Activated naive CD8-positive, alpha-beta T cell treated with anti-CD3 and anti-CD28 coated beads for 36 hours (primary cell): ENCODE data around the gene EIF4G1. TPM values are rescaled to one million over a fixed set of nuclear protein-coding genes. Genes with fewer than 3 reads are reported as not detected.
A peak's percentile ranks its signal among the peaks of the same experiment; 100 is the strongest.

Experiments
- DNase-seq: peaks from one replicate; pipeline ENCODE4 v3.0.0; 2021
- H3K27ac Mint-ChIP-seq: one replicate; pipeline ENCODE4 v1.8.0; 2022; ENCODE audit warnings: mild to moderate bottlenecking, moderate library complexity, mixed read lengths
- H3K27me3 Mint-ChIP-seq: one replicate; pipeline ENCODE4 v1.8.0; 2022; ENCODE audit warnings: mild to moderate bottlenecking, mixed read lengths
- H3K36me3 Mint-ChIP-seq: one replicate; pipeline ENCODE4 v1.8.0; 2021; ENCODE audit warnings: mild to moderate bottlenecking, mixed read lengths
- H3K4me1 Mint-ChIP-seq: one replicate; pipeline ENCODE4 v1.8.0; 2021; ENCODE audit warnings: mixed read lengths
- H3K4me3 Mint-ChIP-seq: one replicate; pipeline ENCODE4 v1.8.0; 2022; ENCODE audit warnings: mild to moderate bottlenecking, moderate library complexity, mixed read lengths
- H3K9me3 Mint-ChIP-seq: one replicate; pipeline ENCODE4 v1.8.0; 2022; ENCODE audit warnings: mixed read lengths
- total RNA-seq, 2 experiments: library from RNA; stranded (reverse); gene quantifications; one replicate each; pipeline ENCODE4 v1.2.3, GENCODE V29; 2021

EIF4G1 gene
- total RNA-seq, 2 experiments from 2014 or later: 644 to 660 TPM

- Mint-ChIP-seq H3K9me3 (no peaks in the 10 kb centered on the region), H3K4me3 (no peak overlapping the region), H3K36me3 (peaks cover 8% of the 10 kb centered on the region), H3K27me3 (peaks cover 11% of the 10 kb centered on the region), H3K27ac (no peak overlapping the region), H3K4me1 (peaks cover 11% of the 10 kb centered on the region)
- no peak for DNase-seq
Observed at GRCh38 chr3:184372911-184373310, 58.5 kb downstream of the EIF4G1 start.

GRCh38 chr3:184373422-184373821 lies 59.0 kb downstream of the EIF4G1 start:
- Mint-ChIP-seq H3K9me3 (no peaks in the 10 kb centered on the region), H3K4me1 (peaks cover 9% of the 10 kb centered on the region), H3K27me3 (peaks cover 16% of the 10 kb centered on the region), H3K27ac (no peak overlapping the region), H3K36me3 (peaks cover 8% of the 10 kb centered on the region), H3K4me3 (no peak overlapping the region)
- DNase-seq: no peak

GRCh38 chr3:184375747-184376461 lies 61.5 kb downstream of the EIF4G1 start:
- Mint-ChIP-seq H3K27me3 (peaks cover 31% of the 10 kb centered on the region), H3K4me1 (peaks cover 5% of the 10 kb centered on the region), H3K9me3 (no peaks in the 10 kb centered on the region), H3K4me3 (no peak overlapping the region), H3K36me3 (no peaks in the 10 kb centered on the region), H3K27ac (no peak overlapping the region)
- DNase-seq: no peak

GRCh38 chr3:184377374-184377773 lies 63.0 kb downstream of the EIF4G1 start:
- Mint-ChIP-seq H3K27ac (no peak overlapping the region), H3K9me3 (no peaks in the 10 kb centered on the region), H3K36me3 (no peaks in the 10 kb centered on the region), H3K27me3 (peaks cover 45% of the 10 kb centered on the region), H3K4me3 (no peak overlapping the region), H3K4me1 (peaks cover 4% of the 10 kb centered on the region)
- DNase-seq: no peak

GRCh38 chr3:184377882-184378445 lies 63.6 kb downstream of the EIF4G1 start, which contains the start of gene THPO:
Gene THPO, minus strand, starts transcription at chr3:184378207. Its CDS starts 1,948 bp downstream, at chr3:184376259.
- Mint-ChIP-seq H3K27ac (no peak within 1 kb of the TSS), H3K36me3 (no peaks in the 10 kb centered on the region), H3K4me1 (peaks cover 4% of the 10 kb centered on the region), H3K9me3 (no peaks in the 10 kb centered on the region), H3K27me3 (peaks cover 51% of the 10 kb centered on the region), H3K4me3 (no peak within 1 kb of the TSS)
- no peak for DNase-seq

GRCh38 chr3:184378651-184379357 lies 64.4 kb downstream of the EIF4G1 start:
- DNase-seq: no peak
- Mint-ChIP-seq H3K4me3 (peak overlapping the region; percentile 60), H3K27me3 (peaks cover 58% of the 10 kb centered on the region)

GRCh38 chr3:184379358-184380184 lies 65.2 kb downstream of the EIF4G1 start, which contains the start of gene CHRD:
Gene CHRD, plus strand, starts transcription at chr3:184380054. Its CDS starts 265 bp downstream, at chr3:184380319.
- Mint-ChIP-seq H3K27ac (no peak within 1 kb of the TSS), H3K36me3 (no peaks in the 10 kb centered on the region), H3K27me3 (peaks cover 65% of the 10 kb centered on the region)

More at GRCh38 chr3:184378651-184379357, 64.4 kb downstream of the EIF4G1 start:
- Mint-ChIP-seq H3K4me1 (peaks cover 4% of the 10 kb centered on the region), H3K36me3 (no peaks in the 10 kb centered on the region), H3K9me3 (no peaks in the 10 kb centered on the region), H3K27ac (no peak overlapping the region)

GRCh38 chr3:184380185-184380626 lies 65.8 kb downstream of the EIF4G1 start:
- H3K27ac Mint-ChIP-seq: no peak overlapping the region
- H3K4me1 Mint-ChIP-seq: peaks cover 4% of the 10 kb centered on the region
- H3K27me3 Mint-ChIP-seq: peaks cover 68% of the 10 kb centered on the region
- DNase-seq: peak; percentile 38
- H3K4me3 Mint-ChIP-seq: no peak overlapping the region
- H3K9me3 Mint-ChIP-seq: no peaks in the 10 kb centered on the region
- no peaks in the 10 kb centered on the region for H3K36me3 Mint-ChIP-seq

More at GRCh38 chr3:184379358-184380184, 65.2 kb downstream of the EIF4G1 start, which contains the start of gene CHRD:
- Mint-ChIP-seq H3K4me3 (peak within 1 kb of the TSS; percentile 60), H3K4me1 (peaks cover 4% of the 10 kb centered on the region), H3K9me3 (no peaks in the 10 kb centered on the region)
- DNase-seq: no peak

GRCh38 chr3:184380627-184381260 lies 66.3 kb downstream of the EIF4G1 start:
- H3K36me3 Mint-ChIP-seq: no peaks in the 10 kb centered on the region
- peak overlapping the region; percentile 25 for H3K4me3 Mint-ChIP-seq
- H3K4me1 Mint-ChIP-seq: peaks cover 4% of the 10 kb centered on the region
- H3K9me3 Mint-ChIP-seq: no peaks in the 10 kb centered on the region
- DNase-seq: peak; percentile 11
- peaks cover 68% of the 10 kb centered on the region for H3K27me3 Mint-ChIP-seq
- no peak overlapping the region for H3K27ac Mint-ChIP-seq

- H3K36me3 Mint-ChIP-seq: no peaks in the 10 kb centered on the region
- H3K27ac Mint-ChIP-seq: no peak overlapping the region
- peaks cover 68% of the 10 kb centered on the region for H3K27me3 Mint-ChIP-seq
- no peak for DNase-seq
- H3K9me3 Mint-ChIP-seq: no peaks in the 10 kb centered on the region
- H3K4me3 Mint-ChIP-seq: no peak overlapping the region
- H3K4me1 Mint-ChIP-seq: peaks cover 4% of the 10 kb centered on the region
Observed at GRCh38 chr3:184381261-184382224, 67.1 kb downstream of the EIF4G1 start.

GRCh38 chr3:184382326-184383032 lies 68.1 kb downstream of the EIF4G1 start:
- peaks cover 62% of the 10 kb centered on the region for H3K27me3 Mint-ChIP-seq
- H3K27ac Mint-ChIP-seq: no peak overlapping the region
- no peaks in the 10 kb centered on the region for H3K9me3 Mint-ChIP-seq
- H3K36me3 Mint-ChIP-seq: no peaks in the 10 kb centered on the region
- no peak overlapping the region for H3K4me3 Mint-ChIP-seq
- DNase-seq: no peak
- H3K4me1 Mint-ChIP-seq: peaks cover 4% of the 10 kb centered on the region

- H3K27ac Mint-ChIP-seq: no peak overlapping the region
- peaks cover 4% of the 10 kb centered on the region for H3K4me1 Mint-ChIP-seq
- peaks cover 55% of the 10 kb centered on the region for H3K27me3 Mint-ChIP-seq
- no peaks in the 10 kb centered on the region for H3K36me3 Mint-ChIP-seq
- H3K4me3 Mint-ChIP-seq: no peak overlapping the region
- no peak for DNase-seq
- H3K9me3 Mint-ChIP-seq: no peaks in the 10 kb centered on the region
Observed at GRCh38 chr3:184383033-184383740, 68.8 kb downstream of the EIF4G1 start.
